Suprapubic skin (tissue), 4 donors: ENCODE results near the gene RBM17.

Experiments
- CTCF ChIP-seq, 2 donors: fragments of 200-600 bp in 1 of 2; fragments of 450-650 bp in 1 of 2; sonication (generic) in 1 of 2; IDR thresholded peaks; one replicate each; pipeline ENCODE4 v1.5.1; 2016 to 2019; ENCODE audit warnings: antibody characterized with exemption in 2 of 2, mild to moderate bottlenecking in 1 of 2, moderate library complexity in 1 of 2
- EP300 ChIP-seq: sonication (generic); formaldehyde crosslinking; IDR thresholded peaks from one replicate; pipeline ENCODE4 v1.6.1; 2017; ENCODE audit warnings: antibody characterized with exemption
- POLR2A ChIP-seq, 2 donors: fragments of 450-650 bp; IDR thresholded peaks; one replicate each; pipeline ENCODE4 v1.6.1; 2017; ENCODE audit warnings: antibody characterized with exemption in 2 of 2, mild to moderate bottlenecking in 2 of 2, moderate library complexity in 2 of 2
- POLR2AphosphoS5 ChIP-seq, 3 donors: sonication (generic); formaldehyde crosslinking; IDR thresholded peaks; one replicate each; pipeline ENCODE4 v1.6.1; 2017; ENCODE audit warnings: antibody characterized with exemption in 3 of 3

- TF ChIP-seq EP300 (no peak), POLR2A (IDR thresholded peaks at IDR 0.05) (no peak), POLR2AphosphoS5 (IDR thresholded peaks at IDR 0.05) (no peak), CTCF (IDR thresholded peaks at IDR 0.05) (no peak)
Observed at GRCh38 chr10:6097063-6097462, 8.2 kb downstream of the RBM17 start.
